NOMO-1 treated with DMSO at 0.1 percent for 48 hours (cell line): ENCODE measurements around the gene CCL19.

Experiments
- DNase-seq: peaks from one replicate; lab custom pipeline; 2025; ENCODE audit not compliant: unreplicated experiment; lab: John Stamatoyannopoulos, UW

Gene CCL19

GRCh38 chr9:34664281-34665066 is 26.6 kb downstream of the CCL19 start:
- DNase-seq: peak; percentile 86

GRCh38 chr9:34663303-34663605 is 27.8 kb downstream of the CCL19 start:
- DNase-seq: no peak

- no peak for DNase-seq
Observed at GRCh38 chr9:34662526-34663302, 28.4 kb downstream of the CCL19 start, which contains the start of gene CCL27. Gene CCL27, minus strand, starts transcription at chr9:34662657. Its CDS starts 24 bp downstream, at chr9:34662633.

GRCh38 chr9:34659592-34660253 is 31.4 kb downstream of the CCL19 start:
- DNase-seq: no peak

GRCh38 chr9:34658461-34658860 is 32.6 kb downstream of the CCL19 start:
- DNase-seq: no peak

GRCh38 chr9:34656992-34657391 is 34.1 kb downstream of the CCL19 start:
- no peak for DNase-seq

GRCh38 chr9:34655394-34655793 is 35.7 kb downstream of the CCL19 start:
- no peak for DNase-seq

- DNase-seq: no peak
Observed at GRCh38 chr9:34654323-34655051, 36.6 kb downstream of the CCL19 start.

- no peak for DNase-seq
Observed at GRCh38 chr9:34653151-34654072, 37.7 kb downstream of the CCL19 start.

GRCh38 chr9:34652602-34653000 is 38.5 kb downstream of the CCL19 start:
- no peak for DNase-seq

- DNase-seq: peak; percentile 95
Observed at GRCh38 chr9:34651876-34652601, 39.0 kb downstream of the CCL19 start, which contains the start of gene IL11RA. Gene IL11RA, plus strand, starts transcription at chr9:34652185. Its CDS starts 3,033 bp downstream, at chr9:34655218.

GRCh38 chr9:34651321-34651720 is 39.8 kb downstream of the CCL19 start:
- no peak for DNase-seq

- no peak for DNase-seq
Observed at GRCh38 chr9:34650816-34651215, 40.3 kb downstream of the CCL19 start.

GRCh38 chr9:34648673-34649072 is 42.4 kb downstream of the CCL19 start:
- no peak for DNase-seq

- no peak for DNase-seq
Observed at GRCh38 chr9:34647651-34648050, 43.4 kb downstream of the CCL19 start.

- DNase-seq: no peak
Observed at GRCh38 chr9:34647084-34647403, 44.0 kb downstream of the CCL19 start.

GRCh38 chr9:34646211-34647083 is 44.6 kb downstream of the CCL19 start, which contains the start of gene GALT:
Gene GALT, plus strand, starts transcription at chr9:34646675. Its CDS starts 30 bp downstream, at chr9:34646705.
- peak; percentile 95 for DNase-seq

GRCh38 chr9:34644766-34645314 is 46.2 kb downstream of the CCL19 start:
- no peak for DNase-seq
